GM19025 (cell line): Measurements from ENCODE around the gene HAGH.

ENCODE experiments used
- ATAC-seq: cut with Tn5 transposase; IDR thresholded peaks from one replicate; pipeline ENCODE4 v1.9.1; 2021; ENCODE audit warnings: mild to moderate bottlenecking, low read depth, moderate library complexity; ENCODE audit not compliant: unreplicated experiment

Gene HAGH

DNA sequence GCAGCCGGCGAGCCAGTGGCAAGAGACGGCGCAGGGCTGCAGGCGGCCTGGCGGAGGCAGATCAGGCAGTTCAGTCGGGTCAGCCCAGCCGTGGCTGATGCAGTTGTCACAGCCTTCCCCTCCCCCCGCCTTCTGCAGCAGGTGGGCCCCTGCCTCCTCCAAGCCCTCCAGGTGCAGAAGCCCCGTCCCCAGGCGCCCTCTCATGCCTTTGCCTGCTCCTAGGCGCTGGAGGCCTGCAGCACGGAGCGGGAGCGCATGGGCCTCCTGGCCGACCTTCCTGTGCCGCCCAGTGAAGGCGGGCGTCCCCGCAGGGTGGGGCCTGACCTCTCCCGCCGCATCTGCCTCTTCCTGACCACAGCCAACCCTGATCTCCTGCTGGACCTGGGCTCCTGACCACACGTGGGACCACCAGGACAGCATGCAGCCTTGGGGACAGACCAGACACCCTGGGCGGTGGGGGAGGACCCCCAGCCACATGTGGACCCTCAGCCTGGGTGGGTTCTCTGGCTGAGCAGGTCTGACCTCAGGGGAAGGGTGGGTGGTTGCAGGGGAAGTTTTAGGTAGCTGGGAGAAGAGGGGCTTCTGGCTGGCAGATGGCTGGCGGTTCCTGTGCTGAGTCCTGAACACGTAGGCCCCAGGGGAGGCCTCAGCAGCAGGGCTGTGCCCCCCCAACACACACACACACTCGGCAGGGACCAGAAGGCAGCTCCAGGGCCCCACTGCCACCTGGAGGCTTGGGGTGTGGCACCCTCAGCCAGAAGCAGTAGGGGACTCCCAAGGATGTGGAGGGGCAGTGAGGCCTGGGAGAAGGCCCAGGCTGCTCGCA lies 50.6 kb downstream of the HAGH start:
- no peak for ATAC-seq

DNA sequence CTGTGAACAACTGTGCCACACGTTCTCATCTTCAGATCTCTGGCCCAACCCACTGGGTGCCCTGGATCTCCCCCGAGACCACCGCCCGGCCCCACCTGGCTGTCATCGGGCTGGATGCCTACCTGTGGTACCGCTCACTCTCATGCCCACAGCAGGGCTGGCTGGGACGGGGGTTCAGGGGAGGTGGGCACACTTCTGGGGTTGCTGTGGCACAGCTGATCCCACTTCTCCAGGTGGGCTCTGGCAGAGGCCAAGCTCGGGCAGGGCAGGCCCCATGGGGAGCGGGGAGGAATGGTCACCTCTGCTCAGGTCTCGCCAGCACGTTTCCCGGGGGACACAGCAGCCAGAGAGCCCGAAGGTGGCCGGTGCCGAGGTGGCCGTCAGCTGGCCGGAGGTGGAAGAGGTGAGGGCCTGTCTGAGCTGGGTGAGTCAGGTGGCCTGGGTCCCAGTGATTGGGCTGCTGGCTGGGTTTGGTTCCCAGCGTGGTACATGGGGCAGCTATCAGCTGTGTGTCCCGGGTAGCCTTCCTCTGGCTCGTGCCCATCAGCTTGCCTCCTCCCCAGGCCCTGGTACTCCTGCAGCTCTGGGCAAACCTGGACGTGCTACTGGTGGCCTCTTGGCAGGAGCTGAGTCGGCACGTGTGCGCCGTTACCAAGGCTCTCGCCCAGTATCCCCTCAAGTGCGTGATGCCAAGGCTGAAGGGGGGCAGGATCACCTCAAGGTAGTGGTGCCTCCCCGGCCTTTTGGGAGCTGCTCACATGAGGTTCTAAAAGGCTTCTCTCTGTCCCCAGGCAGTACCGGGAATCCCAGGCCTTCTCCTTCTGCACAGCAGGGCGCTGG lies 51.4 kb downstream of the HAGH start:
- ATAC-seq, result no peak

DNA sequence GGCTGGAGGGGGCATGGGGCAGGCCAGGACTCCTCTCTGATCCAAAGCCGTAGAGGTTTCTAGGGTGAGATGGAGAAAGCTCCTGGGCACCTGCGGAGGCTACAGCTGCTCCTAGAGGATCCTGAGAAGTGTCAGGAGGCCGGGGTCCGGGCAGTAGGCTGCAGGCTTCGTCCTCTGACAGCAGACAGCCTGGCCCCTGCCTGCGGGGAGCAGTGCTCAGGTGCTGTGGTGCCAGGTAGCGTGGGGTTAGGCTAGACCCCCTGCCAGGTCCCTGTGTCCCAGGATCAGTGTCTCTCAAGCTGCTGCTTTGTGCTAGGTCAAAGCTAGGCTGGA lies 52.2 kb downstream of the HAGH start:
- ATAC-seq, result no peak

DNA sequence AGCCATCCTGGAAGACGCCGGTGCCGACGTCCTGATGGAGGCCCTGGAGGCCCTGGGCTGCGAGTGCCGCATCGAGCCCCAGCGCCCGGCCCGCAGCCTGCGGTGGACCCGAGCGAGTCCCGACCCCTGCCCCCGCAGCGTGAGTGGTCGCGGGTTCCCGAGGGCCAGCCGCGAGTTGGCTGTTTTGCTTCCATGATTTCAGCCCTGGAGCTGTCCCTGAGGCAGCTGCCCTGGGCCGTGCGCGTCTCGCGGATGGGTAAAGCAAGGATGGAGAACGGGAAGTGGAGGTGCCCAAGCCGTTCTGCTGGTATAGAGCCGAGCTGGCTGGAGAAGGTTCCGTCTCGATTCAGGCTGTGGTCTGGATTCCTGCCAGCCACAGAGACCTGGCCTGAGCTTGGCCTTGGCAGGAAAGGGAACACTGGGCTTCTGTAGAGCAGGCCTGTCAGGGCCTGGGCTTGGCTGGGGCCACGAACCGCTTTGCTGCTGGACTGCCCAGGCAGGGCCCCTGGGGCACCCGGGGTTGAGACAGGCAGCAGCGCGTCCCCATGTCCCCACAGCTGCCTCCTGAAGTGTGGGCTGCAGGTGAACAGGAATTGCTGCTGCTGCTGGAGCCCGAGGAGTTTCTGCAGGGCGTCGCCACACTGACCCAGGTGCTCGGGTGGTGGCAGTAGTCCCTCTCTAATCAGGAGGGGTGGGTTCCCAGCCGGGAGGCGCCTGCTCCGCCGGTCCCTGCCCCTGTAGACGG lies 52.8 kb downstream of the HAGH start:
- no peak for ATAC-seq

DNA sequence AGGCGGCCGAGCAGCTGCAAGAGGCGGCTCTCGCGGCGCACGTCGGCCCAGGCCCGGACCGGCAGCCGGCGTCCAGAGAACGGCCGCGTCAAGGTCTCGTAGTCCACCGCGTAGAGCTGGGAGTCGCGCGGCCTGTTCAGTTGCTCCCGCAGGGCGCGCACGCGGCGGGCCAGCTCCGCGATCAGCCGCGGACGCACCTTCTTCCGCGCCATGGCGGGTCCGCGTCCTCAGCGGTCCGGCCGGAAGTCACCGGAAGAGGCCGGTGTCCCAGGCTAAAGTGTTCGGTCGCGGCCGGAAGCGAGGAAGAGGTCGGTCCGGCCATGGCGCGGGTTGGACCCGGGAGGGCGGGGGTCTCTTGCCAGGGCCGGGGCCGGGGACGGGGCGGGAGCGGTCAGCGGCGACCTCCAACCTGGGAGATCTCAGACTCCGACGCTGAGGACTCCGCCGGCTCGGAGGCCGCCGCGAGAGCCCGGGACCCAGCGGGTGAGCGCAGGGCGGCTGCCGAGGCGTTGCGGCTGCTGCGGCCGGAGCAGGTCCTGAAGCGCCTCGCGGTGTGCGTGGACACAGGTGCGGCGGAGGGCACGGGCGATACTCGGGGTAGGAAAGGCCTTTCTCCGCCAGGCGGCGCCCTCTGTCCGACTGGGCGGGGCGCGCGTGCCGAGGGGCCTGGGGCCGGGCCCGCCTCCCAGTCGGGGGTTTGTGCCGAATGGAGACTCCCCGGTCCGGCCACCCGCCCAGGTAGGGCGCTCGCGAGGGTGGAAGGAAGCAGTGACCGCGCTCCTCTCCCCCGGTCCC lies 53.5 kb downstream of the HAGH start, which contains the start of gene MRPS34:
Gene MRPS34 (minus strand): TSS at position 227 of the 795 bp plus-strand sequence. CDS start 15 bp downstream, at position 212.
- ATAC-seq, result peak; percentile 41

DNA sequence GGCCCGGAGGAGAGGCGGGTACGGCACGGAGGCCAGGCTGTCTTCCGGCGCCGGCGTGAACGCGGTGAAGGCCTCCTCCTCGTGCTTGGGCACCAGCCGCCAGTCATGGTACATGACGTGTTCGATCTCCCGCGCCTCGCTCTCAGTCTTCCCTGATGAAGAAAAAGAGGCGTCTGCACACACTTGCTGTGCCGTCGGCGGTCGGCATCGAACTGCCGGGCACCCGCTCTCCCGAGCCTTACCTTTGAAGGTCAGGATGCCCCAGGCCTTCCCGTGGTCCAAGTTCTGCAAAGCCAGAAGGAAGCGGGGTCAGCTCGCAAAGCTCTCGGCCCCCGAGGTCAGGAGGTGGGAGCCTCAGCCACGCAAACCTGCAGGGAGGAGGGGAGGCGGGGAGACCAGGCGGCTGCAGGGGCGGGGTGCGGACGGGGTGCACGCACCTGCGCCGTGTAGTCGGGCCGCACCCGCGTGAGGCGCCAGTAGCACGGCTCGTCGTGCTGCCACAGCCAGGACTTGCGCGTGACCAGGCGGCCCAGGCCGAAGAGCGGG lies 54.2 kb downstream of the HAGH start, which contains the start of gene EME2:
Gene EME2 (plus strand): TSS at position 449 of the 546 bp plus-strand sequence. CDS start 418 bp downstream, outside the sequence.
- ATAC-seq, result peak; percentile 5

DNA sequence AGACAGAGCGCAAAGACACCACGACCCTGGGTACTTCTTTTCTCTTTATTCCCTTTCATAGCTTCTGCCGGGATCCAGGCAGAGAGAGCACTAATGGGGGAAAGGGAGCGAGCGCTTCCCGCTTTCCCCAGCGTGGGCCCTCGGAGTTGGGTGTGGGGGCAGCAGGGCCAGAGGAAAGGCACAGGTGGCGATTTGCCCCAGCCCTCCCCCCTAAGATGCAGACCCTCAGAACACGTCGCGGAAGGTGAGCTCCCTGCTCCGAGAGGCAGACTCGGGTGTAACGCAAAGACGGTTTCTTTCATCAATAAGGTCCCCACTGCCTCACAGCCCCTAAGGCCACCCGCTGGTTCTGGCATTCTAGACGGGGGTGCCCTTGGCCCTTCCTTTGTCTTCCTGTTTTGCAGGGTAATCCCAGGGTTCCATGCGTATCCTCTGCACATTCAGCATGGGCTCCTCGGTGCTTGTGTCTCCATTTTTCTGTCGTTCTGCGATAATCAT lies 54.7 kb downstream of the HAGH start:
- ATAC-seq, result no peak

DNA sequence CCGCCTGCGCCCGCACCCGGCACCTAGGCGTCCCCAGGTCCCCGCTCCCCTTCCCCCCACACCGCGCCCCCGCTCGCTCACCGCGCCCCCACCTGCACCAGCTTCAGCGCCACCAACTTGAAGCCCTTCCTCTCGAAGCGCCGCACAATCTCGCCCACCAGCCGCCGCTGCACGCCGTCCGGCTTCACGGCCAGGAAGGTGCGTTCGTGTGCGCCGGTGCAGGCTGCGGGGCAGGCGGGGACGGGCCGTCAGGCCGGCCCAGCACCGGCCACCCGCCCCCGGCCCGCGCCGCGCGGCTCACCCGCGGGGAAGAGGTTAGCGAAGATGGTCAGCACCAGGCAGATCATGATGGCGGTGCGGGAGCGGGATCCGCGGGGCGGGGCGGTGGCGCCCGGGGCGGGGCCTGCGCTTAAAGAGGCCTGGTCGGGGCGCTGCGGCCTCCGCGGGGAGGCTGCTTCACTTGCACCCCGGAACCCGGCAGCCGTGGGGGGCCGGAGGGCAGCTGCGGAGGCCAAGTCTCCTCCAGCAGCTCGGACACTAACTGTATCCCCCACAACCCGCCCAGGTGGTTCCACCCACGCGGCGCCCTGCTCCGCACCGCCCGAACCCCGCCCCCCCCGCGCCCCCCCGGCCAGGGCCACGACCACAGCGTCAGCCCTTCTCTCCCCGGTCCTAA lies 55.3 kb downstream of the HAGH start, which contains the start of gene NME3:
Gene NME3 (minus strand): TSS at position 356 of the 676 bp plus-strand sequence. CDS start 9 bp downstream, at position 347.
- no peak for ATAC-seq

DNA sequence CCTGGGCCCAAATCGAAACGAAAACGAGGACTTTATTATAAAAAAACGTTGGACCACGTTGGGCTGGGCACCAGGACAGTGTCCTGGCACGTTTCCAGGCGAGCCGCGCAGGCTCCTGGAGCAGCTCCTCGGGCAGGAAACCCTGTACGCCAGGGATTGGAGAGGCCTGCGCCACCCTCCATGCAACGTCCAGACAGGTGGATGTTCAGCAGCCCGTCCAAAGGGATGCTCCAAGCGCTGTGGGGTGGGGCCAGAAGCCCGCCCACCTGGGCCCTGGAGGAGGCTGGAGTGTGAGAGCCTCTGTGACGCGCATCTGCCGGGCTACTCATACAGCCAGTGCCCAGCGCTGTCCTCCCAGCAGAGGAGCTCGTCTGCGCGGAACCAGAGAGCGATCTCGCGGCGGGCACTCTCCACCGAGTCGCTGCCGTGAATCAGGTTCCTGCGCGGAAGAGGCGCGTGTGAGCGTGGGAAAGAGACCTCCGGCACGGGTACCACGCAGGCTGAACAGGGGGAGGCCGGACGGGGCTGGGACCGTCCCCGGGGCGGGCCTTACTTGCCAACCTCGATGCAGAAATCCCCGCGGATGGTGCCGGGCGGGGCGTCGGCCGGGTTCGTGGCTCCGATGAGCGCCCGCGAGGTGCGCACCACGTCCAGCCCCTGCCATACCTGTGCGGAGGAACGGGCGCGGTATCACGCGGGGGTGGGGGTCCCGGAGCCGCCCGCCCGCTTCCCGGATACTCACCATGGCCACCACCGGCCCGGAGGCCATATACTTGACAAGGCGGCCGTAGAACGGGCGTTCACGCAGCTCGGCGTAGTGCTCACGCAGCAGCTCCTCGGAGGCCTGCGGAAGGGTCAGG lies 56.1 kb downstream of the HAGH start:
- no peak for ATAC-seq

DNA sequence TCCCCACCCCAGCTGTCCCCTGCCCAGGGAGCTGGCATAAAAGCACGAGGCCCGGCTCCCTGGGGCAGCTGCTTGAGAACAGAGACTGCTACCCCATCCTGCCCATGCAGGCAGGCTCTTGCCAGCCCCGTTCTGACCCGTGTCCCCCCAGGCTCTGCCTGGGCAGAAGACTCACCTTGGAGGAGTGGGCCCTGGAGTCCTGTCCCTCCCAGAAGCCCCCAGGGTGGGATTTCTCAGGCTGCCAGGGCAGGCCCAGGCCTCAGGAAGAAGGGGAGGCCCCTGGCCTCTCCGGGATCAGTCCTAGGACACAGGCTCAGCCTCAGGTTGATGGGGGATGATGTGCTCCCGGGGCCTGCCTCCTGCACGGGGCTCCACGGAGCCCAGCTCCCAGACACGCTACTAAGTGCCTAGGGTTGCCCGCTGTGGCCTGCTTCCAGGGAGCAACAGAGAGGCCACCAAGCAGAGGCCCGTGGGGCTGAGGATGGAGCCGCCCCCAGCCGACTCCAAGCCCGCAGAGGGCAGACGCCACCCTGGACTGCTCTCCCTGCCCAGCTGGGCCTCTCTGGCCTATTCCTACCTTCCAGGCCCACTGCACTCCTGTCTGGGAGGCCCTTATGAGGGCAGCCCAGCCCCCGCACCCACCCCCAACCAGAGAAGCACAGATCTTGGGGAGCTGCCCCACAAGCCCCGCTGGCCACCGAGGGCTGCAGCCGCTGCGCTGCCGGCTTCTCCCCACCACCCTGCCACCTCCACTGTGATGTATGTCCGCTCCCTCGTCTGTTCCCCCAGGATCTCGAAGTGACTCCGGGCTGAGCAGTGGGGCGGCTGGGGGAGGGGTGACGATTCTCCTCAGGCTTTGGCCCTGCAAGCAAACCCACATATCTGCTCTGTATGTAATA lies 57.0 kb downstream of the HAGH start:
- no peak for ATAC-seq

DNA sequence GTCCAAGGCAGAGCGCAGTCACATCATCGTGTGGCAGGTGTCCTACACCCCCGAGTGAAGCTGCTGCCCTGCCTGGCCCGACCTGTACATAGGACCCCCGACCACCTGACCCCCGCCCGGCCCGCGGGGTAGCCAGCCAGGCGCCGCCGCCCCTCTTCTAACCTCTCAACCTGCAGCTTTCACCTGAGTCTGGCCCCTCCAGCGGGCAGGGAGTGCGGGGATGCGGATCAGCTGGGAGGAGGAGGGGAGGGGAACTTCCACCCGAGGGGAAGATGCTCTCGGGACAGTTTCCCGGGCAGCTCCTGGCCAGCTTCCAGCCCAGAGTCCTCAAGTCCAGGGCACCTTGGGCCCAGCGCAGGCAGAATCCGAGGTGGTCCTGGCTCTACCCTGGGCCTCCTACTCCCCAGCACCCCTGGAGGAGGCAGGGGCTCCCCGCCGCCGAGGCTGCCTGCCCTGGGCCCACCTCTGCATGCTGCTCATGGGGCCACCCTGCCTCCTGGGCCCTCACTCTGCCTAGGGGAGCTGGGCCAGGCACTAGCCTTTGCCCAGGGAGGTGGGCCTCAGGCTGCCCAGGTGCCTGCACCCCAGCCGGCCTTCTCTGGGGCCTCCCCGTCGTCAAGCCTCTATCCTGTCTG lies 57.7 kb downstream of the HAGH start:
- ATAC-seq, result no peak

DNA sequence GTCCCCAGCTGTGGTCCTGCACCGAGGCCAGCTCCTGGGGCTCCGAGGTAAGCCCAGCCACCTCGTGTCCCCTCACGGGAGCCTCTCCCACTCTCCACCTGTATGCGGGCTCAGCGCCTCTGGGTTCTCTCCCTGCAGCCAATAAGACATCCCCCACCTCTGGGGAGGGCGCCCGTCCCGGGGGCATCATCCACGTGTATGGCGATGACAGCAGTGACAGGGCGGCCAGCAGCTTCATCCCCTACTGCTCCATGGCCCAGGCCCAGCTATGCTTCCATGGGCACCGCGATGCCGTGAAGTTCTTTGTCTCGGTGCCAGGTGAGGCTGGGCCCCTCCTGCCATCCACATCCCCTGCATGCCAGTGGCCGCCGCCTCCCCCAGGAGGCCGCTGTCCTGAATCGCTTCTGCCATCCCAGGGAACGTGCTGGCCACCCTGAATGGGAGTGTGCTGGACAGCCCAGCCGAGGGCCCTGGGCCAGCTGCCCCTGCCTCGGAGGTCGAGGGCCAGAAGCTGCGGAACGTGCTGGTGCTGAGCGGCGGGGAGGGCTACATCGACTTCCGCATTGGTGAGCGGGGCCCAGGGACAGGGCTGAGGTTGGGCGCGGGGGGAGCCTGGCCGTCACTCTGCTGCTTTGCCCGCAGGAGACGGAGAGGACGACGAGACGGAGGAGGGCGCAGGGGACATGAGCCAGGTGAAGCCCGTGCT lies 58.4 kb downstream of the HAGH start:
- ATAC-seq, result no peak

DNA sequence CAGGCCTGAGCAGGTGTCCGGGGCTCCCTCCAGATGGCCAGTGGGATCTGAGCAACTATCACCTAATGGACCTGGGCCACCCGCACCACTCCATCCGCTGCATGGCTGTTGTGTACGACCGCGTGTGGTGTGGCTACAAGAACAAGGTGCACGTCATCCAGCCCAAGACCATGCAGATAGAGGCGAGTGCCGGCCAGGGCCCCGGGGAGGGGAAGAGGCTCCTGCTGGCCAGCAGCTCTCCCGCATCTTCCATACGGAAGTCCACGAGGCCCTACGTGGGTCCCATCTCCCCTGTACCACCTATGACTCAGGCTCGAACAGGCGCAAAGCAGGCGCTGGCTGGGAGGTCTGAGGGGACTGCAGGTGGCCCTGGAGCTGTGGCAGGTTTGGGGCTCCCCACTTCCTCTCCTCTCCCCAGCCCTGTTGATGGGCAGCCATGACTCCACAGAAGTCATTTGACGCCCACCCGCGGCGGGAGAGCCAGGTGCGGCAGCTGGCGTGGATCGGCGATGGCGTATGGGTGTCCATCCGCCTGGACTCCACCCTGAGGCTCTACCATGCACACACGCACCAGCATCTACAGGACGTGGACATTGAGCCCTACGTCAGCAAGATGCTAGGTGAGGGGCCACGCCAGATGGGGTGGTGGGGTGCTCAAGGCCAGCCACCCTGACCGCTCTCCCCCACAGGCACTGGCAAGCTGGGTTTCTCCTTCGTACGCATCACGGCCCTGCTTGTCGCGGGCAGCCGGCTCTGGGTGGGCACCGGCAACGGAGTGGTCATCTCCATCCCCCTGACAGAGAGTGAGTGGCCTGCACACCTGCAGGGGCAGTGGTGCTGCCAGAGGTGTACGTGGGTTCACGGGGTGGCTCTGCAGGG lies 59.3 kb downstream of the HAGH start:
- ATAC-seq, result no peak

DNA sequence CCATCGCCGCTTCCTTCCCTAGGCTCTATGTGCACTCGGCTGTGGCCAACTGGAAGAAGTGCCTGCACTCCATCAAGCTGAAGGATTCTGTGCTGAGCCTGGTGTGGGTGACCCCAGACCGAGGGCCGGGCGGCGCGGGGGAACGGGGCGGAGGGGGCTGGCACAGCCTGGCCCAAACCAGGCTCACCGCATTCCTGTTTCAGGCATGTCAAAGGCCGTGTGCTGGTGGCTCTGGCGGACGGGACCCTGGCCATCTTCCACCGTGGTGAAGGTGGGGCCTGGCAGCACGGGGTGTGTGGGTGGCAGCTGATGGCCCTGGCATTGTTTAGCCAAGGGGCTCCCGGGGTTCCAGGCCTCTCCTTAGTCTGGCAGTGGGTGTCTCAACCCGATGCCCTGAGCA lies 59.9 kb downstream of the HAGH start:
- no peak for ATAC-seq

DNA sequence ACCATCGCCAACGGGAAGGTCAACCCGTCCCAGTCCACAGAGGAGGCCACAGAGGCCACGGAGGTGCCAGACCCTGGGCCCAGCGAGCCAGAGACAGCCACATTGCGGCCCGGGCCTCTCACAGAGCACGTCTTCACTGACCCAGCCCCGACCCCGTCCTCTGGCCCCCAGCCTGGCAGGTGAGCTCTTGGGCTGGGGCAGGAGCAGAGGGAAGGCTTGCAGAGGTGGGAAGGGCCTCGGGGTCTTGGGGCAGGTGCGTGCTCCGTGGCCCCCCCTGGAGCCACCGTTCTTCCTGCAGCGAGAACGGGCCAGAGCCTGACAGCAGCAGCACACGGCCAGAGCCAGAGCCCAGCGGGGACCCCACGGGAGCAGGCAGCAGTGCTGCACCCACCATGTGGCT lies 60.4 kb downstream of the HAGH start:
- ATAC-seq, result no peak
